Vagina (tissue), 2 donors: ENCODE measurements around the gene TTC39B.

Experiments used
- POLR2A ChIP-seq, 2 donors: fragments of 450-650 bp; IDR thresholded peaks; one replicate each; pipeline ENCODE4 v1.6.1; 2017; ENCODE audit warnings: antibody characterized with exemption in 2 of 2, mild to moderate bottlenecking in 2 of 2, moderate library complexity in 2 of 2
- POLR2AphosphoS5 ChIP-seq, 2 donors: sonication (generic); formaldehyde crosslinking; IDR thresholded peaks; one replicate each; pipeline ENCODE4 v1.9.0; 2017; ENCODE audit warnings: antibody characterized with exemption in 2 of 2, mild to moderate bottlenecking in 2 of 2, low read depth in 1 of 2; ENCODE audit not compliant: insufficient read depth in 1 of 2

GRCh38 chr9:15262581-15262980 is 44.4 kb downstream of the TTC39B start:
- TF ChIP-seq POLR2AphosphoS5 (IDR thresholded peaks at IDR 0.05; ENCODE audit: insufficient read depth in 1 of 2, low read depth in 1 of 2) (no peak), POLR2A (IDR thresholded peaks at IDR 0.05) (no peak)
